GM18951 (cell line): ENCODE measurements around the gene G6PC3.

Source experiments
- POLR2A ChIP-seq: IDR thresholded peaks from 4 replicates; pipeline ENCODE4 v1.6.1; 2011; ENCODE audit warnings: mild to moderate bottlenecking; ENCODE audit not compliant: insufficient read length, insufficient read depth; ENCODE audit errors: extremely low read depth
- in situ Hi-C: fragments of 300-500 bp; cut with MboI; formaldehyde crosslinking; loops from one replicate; pipeline ENCODE4 v1.12.0; 2022; ENCODE audit warnings: low sequenced_read_pairs, mixed read lengths, inconsistent platforms; ENCODE audit not compliant: unreplicated experiment

Gene G6PC3

DNA sequence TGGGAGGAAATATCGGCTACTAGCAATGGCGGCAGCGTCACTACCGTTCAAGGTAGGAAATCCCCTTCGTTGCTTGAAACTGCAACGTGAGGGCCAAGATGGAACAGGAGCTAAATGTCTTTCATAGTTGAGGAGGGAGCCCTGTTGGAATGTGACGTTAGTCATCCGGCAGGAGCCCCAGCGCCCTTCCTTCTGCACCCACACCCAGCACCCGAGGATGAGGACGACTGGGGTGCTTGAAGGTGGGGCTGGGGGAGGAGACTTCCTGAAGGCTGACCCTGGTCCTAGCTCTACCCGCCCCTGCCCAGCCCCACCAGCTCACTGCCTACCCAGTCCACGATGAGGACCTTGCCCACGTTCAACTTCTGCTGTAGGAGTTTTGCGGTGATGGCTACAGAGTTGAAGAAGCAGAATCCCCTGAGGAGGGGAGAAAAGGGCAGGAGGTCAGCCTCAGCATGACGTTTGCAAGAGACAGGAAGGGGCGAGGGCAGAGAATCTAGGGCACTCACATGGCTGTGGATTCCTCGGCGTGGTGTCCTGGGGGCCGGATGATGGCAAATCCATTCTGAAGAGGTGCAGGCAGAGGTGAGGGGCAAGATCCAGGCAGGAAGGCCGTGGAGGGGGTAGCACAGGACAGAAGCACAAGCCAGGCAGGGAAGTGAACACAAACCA lies 11.9 kb downstream of the G6PC3 start:
- TF ChIP-seq POLR2A = no peak

DNA sequence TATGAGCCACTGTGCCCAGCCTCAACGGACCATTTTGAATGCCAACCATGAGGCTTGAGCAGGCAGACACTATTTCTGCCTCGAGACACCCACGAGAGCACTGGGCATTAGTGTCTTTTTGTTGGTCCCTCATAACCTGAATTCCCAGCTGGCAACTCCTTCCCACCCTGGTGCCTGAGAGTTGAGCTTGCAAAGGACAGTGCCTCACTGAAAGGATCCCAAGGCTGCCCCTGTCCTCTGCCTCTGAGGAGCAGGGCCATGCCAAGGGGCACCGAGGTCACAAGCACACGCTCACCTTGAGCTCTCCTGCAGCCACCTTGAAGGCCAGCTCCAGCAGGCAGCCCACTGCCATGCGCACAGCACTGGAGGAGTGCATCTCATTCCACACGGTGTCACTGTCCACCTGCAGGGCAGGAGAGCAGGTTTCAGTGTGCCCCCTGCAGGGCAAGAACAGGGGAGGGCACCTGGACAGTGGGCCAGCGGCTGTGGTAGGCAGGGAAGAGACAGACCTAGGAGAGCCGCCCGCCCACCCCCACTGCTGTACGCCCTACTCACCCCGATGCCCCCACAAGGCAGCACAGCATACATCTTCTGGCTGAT lies 12.8 kb downstream of the G6PC3 start:
- in situ Hi-C loops = no loop called here

More for the DNA sequence above, 11.9 kb downstream of the G6PC3 start:
- in situ Hi-C loops = no loop called here

DNA sequence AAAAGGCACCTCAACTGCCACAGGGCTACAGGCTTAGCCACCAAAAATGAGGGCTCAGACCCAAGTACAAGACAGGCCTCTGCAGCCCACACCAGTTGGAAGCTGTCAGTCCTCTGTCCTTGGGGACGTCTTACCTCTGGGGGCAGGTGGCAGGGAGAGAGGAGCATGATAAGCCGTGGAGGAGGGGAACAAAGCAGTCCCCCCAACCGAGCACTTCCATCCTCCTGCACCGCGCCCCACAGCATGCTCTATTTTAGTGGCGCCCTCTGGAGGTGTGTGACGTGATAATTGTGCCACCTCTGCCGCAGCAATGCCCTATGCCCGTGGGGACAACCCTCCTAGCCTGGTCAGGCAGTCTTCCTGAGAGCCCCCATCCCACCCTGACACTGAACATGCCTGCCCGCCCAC lies 13.6 kb downstream of the G6PC3 start:
- in situ Hi-C loops = no loop called here
- no peak for TF ChIP-seq POLR2A

More for the DNA sequence above, 12.8 kb downstream of the G6PC3 start:
- no peak for TF ChIP-seq POLR2A

DNA sequence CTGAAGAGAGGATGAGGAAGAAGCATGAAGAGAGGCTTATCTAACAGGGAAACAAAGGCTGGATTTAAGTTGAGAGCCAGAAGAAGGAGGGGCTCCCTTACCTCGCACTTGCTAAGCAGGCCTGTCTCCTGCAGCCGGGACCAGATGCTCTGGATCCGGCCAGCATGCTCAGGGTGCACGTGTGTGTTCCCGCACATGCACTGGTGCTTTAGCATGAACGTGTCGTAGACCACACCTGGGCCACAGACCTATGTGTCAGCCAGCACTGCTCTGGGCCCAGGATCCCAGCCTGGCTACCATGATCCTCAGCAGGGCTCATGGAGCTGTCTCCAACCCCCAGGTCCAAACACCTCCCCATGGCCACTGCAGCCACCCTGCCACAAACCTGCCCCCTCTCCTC lies 14.4 kb downstream of the G6PC3 start:
- in situ Hi-C loops = no loop called here
- TF ChIP-seq POLR2A = no peak

DNA sequence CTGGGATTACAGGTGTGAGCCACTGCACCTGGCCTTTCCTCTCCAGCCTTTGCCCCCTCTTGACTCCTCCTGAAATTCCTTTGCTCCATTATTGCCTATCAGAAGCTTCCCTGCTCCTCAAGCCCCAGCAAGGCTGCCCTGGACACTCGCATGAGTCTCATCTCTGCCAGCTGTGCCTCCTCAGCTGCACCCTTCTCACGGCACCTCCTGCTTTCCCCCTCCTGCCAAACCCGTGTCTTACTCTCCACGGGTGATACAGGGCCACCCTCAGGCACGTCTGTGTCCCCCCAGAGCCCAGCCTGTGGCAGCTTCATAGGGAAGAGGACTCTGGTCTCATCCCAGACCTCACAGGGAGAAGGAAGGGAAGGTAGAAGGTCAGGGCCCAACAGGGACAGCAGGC lies 15.4 kb downstream of the G6PC3 start:
- no peak for TF ChIP-seq POLR2A
- in situ Hi-C loops = no loop called here

DNA sequence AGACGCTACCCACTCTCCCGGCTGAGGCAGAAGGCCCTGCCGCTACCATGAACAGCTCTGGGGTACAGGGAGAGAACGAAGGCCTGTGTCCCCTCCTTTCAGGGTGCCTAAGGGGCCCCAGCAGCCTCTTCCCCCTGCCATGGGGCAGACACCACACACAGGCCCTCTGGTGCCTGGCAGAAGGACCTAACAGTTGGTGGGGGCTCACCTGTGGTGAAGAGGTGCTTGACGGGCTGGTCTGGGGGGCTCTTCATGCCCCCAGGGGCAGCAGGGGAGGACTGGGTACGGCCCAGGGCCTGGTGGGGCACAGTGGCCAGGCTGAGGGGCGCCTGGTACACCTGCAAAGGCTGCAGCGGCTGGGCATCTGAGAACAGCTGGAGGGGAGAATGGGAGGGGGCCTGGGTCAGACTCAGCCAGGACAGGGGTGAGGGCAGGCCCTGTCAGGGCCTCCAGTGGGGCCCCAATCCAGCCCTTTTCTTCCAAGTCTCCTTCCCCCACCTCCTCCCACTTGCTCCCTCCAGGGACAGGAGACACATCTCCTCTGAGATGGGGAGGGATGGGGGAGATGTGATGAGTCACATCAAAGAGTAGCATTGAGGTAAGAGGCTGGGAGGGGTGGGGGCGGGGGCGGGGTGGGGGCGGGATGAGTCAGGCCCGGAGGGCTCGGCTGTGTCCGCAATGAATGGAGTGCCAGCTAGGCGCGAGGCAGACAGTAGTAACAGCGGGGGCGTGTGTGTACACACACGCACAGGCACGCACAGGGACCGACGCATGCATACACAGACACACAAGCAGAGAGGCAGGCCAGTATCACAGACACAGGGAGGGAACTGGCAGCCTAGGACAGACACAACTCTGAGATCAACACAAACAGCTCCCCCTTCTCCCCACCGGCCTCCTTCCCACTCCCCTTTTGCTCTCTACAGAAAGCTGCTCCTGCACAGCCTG lies 16.1 kb downstream of the G6PC3 start:
- in situ Hi-C loops = no loop called here
- no peak for TF ChIP-seq POLR2A

DNA sequence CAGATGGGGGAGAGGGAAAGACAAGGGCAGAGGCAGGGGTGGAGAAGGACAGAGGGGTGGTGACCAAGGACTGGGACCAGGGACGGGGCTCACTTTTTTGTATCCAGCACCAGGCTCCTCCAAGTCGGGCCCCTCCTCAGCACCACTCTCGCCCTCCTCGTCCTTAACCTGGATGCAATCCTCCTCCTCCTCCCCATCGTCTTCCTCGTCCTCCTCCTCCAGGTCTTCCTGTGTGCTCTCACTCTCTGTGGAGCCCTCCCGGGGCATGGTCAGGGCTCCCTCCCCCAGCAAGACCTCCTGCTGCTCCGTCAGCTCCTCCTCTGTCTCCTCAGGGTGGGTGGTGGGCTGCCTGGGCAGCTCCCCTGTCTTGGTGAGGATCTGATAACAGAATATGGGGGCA lies 16.8 kb downstream of the G6PC3 start:
- TF ChIP-seq POLR2A = no peak
- in situ Hi-C loops = no loop called here

DNA sequence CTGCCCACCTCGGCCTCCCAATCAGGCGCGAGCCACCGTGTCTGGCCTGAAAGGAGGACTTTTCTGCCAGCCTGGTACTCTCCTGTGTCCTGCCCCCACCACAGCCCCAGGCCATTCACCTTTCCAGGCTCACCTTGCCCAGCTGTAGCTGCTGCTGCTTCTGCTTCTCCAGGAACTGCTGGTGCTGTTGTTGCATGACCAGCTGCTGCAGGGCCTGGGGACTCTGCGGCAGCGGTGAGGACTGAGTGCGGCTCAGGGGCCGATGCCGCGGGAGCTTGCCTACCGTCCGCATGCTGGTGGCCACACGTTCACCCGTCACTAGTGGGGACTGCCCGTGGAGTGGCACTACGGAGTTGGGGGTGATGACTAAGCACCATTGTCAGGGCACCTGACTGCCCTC lies 17.7 kb downstream of the G6PC3 start:
- in situ Hi-C loops = no loop called here
- no peak for TF ChIP-seq POLR2A

DNA sequence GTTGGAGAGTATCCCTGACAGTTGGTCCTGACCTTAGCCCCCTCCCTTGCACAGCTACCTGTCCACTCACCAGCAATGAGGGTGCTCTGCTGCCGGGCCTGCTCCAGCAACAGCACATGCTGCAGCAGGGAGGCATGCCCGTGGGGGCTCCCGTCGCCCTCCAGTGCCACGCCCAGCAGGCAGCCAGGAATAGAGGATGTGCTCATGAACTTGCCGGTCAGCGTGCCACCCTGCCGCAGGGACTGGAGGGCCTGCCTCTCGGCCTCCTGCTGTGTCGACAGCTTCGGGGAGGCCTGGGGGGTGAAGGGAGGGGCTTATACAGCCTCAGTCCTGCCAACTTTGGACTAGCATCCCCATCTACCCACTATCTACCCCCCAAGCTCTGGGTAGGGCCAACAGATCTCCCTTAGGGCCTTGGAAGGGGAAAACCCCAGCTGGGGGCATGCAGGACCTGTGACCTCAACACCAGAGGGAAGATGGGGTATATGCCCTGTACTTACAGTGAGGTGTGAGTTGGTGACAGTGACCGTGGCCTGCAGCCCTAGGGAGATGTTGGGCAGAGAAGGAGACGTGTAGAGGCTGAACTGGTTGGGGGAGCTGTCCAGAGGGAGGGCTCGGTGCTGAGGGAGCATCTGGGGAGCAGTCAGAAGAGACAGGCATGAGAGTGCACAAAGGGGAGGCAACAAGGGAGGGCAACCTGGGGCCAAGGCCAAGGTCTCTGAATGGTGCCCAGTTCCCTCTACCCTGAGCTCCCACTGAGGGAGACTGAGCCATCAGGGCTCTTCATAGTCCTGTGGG lies 20.9 kb downstream of the G6PC3 start:
- in situ Hi-C loops = no loop called here
- TF ChIP-seq POLR2A = no peak

DNA sequence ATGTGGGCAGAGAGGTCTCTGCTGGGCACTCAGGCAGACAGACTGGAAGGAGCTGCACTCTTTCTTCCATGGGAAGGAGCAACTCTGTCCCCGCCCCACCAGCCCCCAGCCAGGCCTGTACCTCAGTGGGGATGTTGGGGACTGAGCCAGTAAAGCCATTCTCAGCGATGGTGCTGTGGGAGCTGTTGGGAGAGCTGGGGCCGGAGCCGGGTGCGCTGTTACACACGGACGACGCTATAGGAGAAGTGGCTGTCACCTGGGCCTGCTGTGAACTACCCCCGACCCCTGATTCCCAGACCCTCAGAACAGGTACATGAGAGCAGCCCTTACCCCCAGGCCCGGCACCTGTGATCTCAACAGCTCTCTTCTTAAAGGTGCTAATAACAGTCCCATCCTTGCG lies 21.5 kb downstream of the G6PC3 start:
- in situ Hi-C loops = no loop called here
- no peak for TF ChIP-seq POLR2A

DNA sequence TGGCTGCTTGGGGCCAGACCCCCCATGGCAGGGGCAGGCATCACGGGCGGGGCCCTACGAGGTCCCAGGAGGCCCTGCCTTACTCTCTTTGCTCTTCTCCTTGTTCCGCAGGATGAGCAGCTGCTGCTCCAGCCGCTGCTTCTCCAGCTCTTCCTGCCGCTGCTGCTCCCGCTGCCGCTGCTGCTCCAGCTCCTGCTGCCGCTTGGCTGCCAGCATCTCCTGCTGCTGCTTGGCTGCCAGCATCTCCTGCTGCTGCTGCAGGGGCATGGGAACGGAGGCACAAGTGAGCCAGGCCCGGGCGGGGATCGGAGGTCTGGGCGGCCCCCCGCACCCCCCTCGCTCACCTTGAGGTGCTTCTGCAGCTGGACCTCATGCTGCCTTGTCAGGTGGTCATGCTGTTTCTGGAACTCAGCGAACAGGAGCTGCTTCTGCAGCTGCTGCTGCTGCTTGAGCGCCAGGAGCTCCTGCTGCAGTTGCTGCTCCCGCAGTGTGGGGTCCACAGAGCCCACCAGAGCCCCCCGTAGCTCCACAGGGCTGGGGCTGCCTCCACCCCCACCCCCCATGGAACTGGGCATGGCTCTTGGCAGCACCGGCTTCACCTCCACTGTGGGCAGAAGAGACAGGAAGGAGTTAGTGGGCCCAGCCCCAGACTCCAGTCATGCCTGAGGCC lies 22.8 kb downstream of the G6PC3 start:
- no peak for TF ChIP-seq POLR2A
- in situ Hi-C loops = no loop called here

DNA sequence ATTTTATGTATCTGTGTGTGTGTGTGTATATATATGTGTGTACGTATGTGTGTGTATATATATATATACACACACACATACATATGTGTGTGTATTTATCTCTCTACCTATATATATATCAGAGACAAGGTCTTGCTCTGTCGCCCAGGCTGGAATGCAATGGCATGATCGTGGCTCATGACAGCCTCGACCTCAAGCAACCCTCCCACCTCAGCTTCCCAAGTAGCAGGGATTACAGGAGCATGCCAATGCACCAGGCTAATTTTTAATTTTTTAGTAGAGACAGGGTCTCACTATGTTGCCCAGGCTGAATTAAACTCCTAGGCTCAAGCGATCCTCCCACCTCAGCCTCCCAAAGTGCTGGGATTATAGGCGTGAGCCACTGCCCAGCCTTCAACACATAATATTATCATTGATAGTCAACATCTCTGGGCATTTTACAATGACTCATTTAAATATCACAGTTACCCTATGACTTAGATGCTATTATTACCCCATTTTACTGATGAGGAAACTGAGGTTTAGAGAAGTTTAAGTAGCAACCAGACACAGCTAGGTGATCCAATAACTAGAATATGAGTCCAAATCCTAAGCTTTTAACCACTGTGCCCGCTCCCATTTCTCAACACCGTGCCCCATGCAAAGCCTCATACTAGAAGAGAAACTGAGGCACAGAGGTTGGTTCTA lies 24.3 kb downstream of the G6PC3 start:
- in situ Hi-C loops = no loop called here

More for the DNA sequence above, 24.3 kb downstream of the G6PC3 start:
- no peak for TF ChIP-seq POLR2A
